Ovary (tissue), 9 donors: ENCODE results near the gene NCMAP. TPM values are rescaled to one million over a fixed set of nuclear protein-coding genes. Genes with fewer than 3 reads are reported as not detected.

ENCODE experiments used
- DNase-seq, 5 donors: peaks; one replicate each; pipeline ENCODE4 v3.0.0-alpha.2; 2019 to 2020
- H3K27ac ChIP-seq, 2 donors: fragments of 200-600 bp; one replicate each; pipeline versions ENCODE4 v1.5.1 to v1.8.0; 2019 to 2022
- H3K27me3 ChIP-seq: fragments of 200-600 bp; one replicate; pipeline ENCODE4 v1.8.0; 2022
- H3K36me3 ChIP-seq: fragments of 200-600 bp; sonication (generic); one replicate; pipeline ENCODE4 v1.5.1; 2019
- H3K4me1 ChIP-seq: one replicate; pipeline ENCODE4 v1.8.1; 2013; ENCODE audit warnings: mild to moderate bottlenecking, moderate library complexity; ENCODE audit not compliant: insufficient read depth
- H3K4me3 ChIP-seq: fragments of 200-600 bp; sonication (generic); one replicate; pipeline ENCODE4 v1.5.1; 2017
- H3K9me3 ChIP-seq, 2 donors: fragments of 200-600 bp in 1 of 2; sonication (generic) in 1 of 2; one replicate each; pipeline versions ENCODE4 v1.5.1 to v1.8.1; 2013 to 2019; ENCODE audit warnings: mild to moderate bottlenecking in 1 of 2, moderate library complexity in 1 of 2
- EP300 ChIP-seq: sonication (generic); formaldehyde crosslinking; IDR thresholded peaks from one replicate; pipeline ENCODE4 v1.6.1; 2017; ENCODE audit warnings: antibody characterized with exemption
- POLR2A ChIP-seq: fragments of 450-650 bp; IDR thresholded peaks from one replicate; pipeline ENCODE4 v1.6.1; 2017; ENCODE audit warnings: antibody characterized with exemption, mild to moderate bottlenecking, moderate library complexity
- WGBS, 3 donors: extraction: QIAGEN DNeasy Blood & Tissue Kit in 1 of 3; methylation state at CpG; one replicate each; pipeline versions ENCODE4 v1.1.5 to v1.1.7; 2013 to 2017; 5-methylcytosine and 5-hydroxymethylcytosine counted together
- intact Hi-C, 4 donors: fragments of 100-400 bp; cut with DNase I; formaldehyde crosslinking; loops; one replicate each; pipeline versions ENCODE4 v1.11.0 to v1.15.1; 2022 to 2023
- polyA plus RNA-seq, 2 donors: library from polyadenylated mRNA; stranded (reverse); fragments of 200-250 nt in 1 of 2; fragments of 350-450 nt in 1 of 2; fragmentation: Illumina TruSeq in 1 of 2; extraction: RNeasy Lipid Tissue Mini Kit (QIAGEN cat#74804) in 1 of 2; gene quantifications; one replicate each; pipeline ENCODE4 v1.2.3, GENCODE V29; 2013 to 2014
- total RNA-seq, 7 donors: library from RNA; depleted of rRNA in 2 of 7; stranded (reverse); fragments of >200 nt in 2 of 7; fragmentation: NEBNext Ultra II Directional in 3 of 7; extraction: Animal tissue kit (Norgen Biotek cat#: 25700) in 3 of 7; gene quantifications; one replicate each; pipeline versions ENCODE4 v1.1.0 to v1.2.4, GENCODE V29; 2016 to 2023
- TF ChIP-seq, protein P1 (sequence below), 3 donors: fragments of 450-650 bp in 2 of 3; fragments of 200-600 bp in 1 of 3; IDR thresholded peaks; one replicate each; pipeline versions ENCODE4 v1.5.1 to v1.8.0; 2016 to 2022; ENCODE audit warnings: antibody characterized with exemption in 3 of 3, mild to moderate bottlenecking in 1 of 3
- donor health status: DM: no; HTN: no; CAD: no; lungs with moderate emphysema.
- donor health status: DM: no; HTN: no; CAD: no.
- donor health status: Bipolar disorder and iron deficiency.
- donor health status: DM: yes; HTN: yes; CAD: no.
- donor health status: DM: no; HTN: no; CAD: no.
- donor health status: DM: yes; HTN: yes; CAD: no.

The NCMAP gene
- total and polyA plus RNA-seq, 9 donors: 0.01 to 0.83 (median 0.40) TPM; not detected in 2

- intact Hi-C loops: no loop called here
- H3K9me3 ChIP-seq: no peaks in the 10 kb centered on the region
- no peak overlapping the region for H3K27ac ChIP-seq
- no peak for TF ChIP-seq POLR2A
- TF ChIP-seq, protein P1, sequence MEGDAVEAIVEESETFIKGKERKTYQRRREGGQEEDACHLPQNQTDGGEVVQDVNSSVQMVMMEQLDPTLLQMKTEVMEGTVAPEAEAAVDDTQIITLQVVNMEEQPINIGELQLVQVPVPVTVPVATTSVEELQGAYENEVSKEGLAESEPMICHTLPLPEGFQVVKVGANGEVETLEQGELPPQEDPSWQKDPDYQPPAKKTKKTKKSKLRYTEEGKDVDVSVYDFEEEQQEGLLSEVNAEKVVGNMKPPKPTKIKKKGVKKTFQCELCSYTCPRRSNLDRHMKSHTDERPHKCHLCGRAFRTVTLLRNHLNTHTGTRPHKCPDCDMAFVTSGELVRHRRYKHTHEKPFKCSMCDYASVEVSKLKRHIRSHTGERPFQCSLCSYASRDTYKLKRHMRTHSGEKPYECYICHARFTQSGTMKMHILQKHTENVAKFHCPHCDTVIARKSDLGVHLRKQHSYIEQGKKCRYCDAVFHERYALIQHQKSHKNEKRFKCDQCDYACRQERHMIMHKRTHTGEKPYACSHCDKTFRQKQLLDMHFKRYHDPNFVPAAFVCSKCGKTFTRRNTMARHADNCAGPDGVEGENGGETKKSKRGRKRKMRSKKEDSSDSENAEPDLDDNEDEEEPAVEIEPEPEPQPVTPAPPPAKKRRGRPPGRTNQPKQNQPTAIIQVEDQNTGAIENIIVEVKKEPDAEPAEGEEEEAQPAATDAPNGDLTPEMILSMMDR (IDR thresholded peaks at IDR 0.05): no peak
- no peak for TF ChIP-seq EP300
- no peaks in the 10 kb centered on the region for H3K36me3 ChIP-seq
- no peaks in the 10 kb centered on the region for H3K27me3 ChIP-seq
- H3K4me3 ChIP-seq: no peak overlapping the region
- WGBS, 3 donors: 63 to 73% (median 68%) methylated on average over 10 of the region's 10 CpGs
- H3K4me1 ChIP-seq: no peaks in the 10 kb centered on the region
- no peak for DNase-seq
Measured at GRCh38 chr1:24580756-24581155, 24.9 kb downstream of the NCMAP start.

GRCh38 chr1:24584171-24584647 is 28.3 kb downstream of the NCMAP start:
- Histone ChIP-seq H3K4me3 (no peak overlapping the region), H3K9me3 (no peaks in the 10 kb centered on the region), H3K27me3 (no peaks in the 10 kb centered on the region), H3K27ac (no peak overlapping the region), H3K36me3 (no peaks in the 10 kb centered on the region), H3K4me1 (no peaks in the 10 kb centered on the region)
- 53 to 65% (median 58%) methylated on average over 6 of the region's 6 CpGs for WGBS, 3 donors
- TF ChIP-seq EP300: no peak
- no peak for TF ChIP-seq POLR2A
- TF ChIP-seq, protein P1 (IDR thresholded peaks at IDR 0.05): no peak
- no peak for DNase-seq
- intact Hi-C loops: no loop called here

DNA sequence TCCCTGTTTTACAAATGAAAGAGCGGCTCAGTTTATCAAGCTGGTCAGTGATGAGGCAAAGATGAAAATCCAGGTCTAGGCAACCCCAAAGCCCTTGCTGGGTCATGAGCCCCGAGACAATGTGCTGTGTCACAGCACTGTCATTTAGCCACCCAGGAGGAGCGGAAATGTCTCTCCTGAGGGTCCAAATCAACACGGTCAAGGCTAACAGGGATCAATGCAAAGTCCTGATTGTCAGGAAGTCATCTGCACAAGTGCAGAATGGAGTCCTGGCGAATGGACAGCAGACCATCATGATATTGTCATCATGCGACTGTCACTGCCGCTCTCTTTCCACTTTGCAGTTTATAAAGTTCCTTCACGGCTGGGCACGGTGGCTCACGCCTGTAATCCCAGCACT is 30.2 kb downstream of the NCMAP start:
- intact Hi-C loops: no loop called here
- WGBS, 3 donors: 82 to 86% (median 86%) methylated on average over 10 of the region's 10 CpGs
- no peak for DNase-seq

DNA sequence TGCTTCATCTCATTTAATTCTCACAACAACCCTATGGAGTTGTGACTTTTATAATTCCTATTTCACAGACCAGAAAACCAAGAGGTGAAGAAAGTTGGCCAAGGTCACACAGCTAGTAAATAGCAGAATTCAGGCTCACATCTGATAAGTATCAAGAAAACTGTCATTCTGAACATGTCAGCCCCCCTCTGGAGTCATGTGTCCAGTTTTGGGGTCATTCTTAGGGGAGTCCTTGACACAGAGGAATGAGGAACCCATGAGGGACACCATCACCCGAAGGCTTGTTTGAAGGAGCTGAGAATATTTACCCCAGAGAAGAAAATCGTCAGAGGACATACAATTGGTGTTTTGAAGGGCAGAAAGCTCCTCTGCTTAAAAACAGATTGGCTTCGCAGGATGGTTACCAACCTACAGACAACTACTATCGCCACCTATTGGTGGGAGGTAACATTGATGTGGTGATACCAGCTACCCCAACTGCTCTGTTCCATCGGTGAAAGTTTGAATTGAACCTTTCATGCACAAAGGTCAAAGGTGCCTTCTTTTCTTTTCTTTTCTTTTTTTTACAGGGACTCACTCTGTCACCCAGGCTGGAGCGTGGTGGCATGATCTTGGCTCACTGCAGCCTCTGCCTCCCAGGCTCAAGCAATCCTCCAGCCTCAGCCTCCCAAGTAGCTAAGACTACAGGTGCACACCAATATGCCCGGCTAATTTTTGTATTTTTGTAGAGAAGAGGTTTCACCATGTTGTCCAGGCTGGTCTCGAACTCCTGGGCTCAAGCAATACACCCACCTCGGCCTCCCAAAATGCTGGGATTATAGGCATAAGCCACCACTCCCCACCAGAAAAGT is 31.3 kb downstream of the NCMAP start:
- Histone ChIP-seq H3K27me3 (no peaks in the 10 kb centered on the region), H3K4me3 (no peak overlapping the region), H3K9me3 (no peaks in the 10 kb centered on the region), H3K36me3 (no peaks in the 10 kb centered on the region), H3K4me1 (no peaks in the 10 kb centered on the region), H3K27ac (no peak overlapping the region)
- DNase-seq: no peak
- TF ChIP-seq POLR2A: no peak
- TF ChIP-seq, protein P1 (IDR thresholded peaks at IDR 0.05): peak in 1 of 3 donors; percentile 21
- 37 to 41% (median 40%) methylated on average over 9 of the region's 9 CpGs for WGBS, 3 donors
- intact Hi-C loops: no loop called here

More for the DNA sequence above, 30.2 kb downstream of the NCMAP start:
- Histone ChIP-seq H3K27ac (no peak overlapping the region), H3K9me3 (no peaks in the 10 kb centered on the region), H3K27me3 (no peaks in the 10 kb centered on the region), H3K36me3 (no peaks in the 10 kb centered on the region), H3K4me1 (no peaks in the 10 kb centered on the region), H3K4me3 (no peak overlapping the region)
- no peak for TF ChIP-seq POLR2A
- TF ChIP-seq, protein P1 (IDR thresholded peaks at IDR 0.05): no peak
- no peak for TF ChIP-seq EP300
